Measurements from ENCODE around the gene PAGE3. TPM values are rescaled to one million over a fixed set of nuclear protein-coding genes. Genes with fewer than 3 reads are reported as not detected.

The PAGE3 gene
- polyA plus RNA-seq (2011; rRNA removed) = not detected in 2 replicates
- polyA minus RNA-seq (2011; rRNA and poly(A)+ RNA removed) = not detected in 2 replicates

- H3K9me3 ChIP-seq (ENCODE audit: control insufficient read depth, insufficient read depth, low read length) = peaks cover 6% of the 10 kb centered on the region; the same call in 1 of the 2 replicates
- TF ChIP-seq CTCF (IDR thresholded peaks at IDR 0.05; ENCODE audit: low read depth, low read length) = no peak
- no peak for DNase-seq (ENCODE audit: low read depth, low spot score)
- CTCF ChIA-PET = no interaction called here
- no peak within 1 kb of the TSS for H3K4me3 ChIP-seq (ENCODE audit: low read depth, low read length)
- H3K27ac ChIP-seq (ENCODE audit: low read depth, low read length) = no peak within 1 kb of the TSS
- H3K27me3 ChIP-seq (ENCODE audit: control insufficient read depth, insufficient read depth, low read length) = no peaks in the 10 kb centered on the region
- POLR2A ChIA-PET = no interaction called here
These were observed at the start of gene PAGE3 for GRCh38 chrX:55264816-55265215. TSS of gene PAGE3 (minus strand) at chrX:55264916. CDS start at chrX:55263903, 1,013 bp downstream.

- no peak for DNase-seq (ENCODE audit: low read depth, low spot score)
- ChIA-PET CTCF (no interaction called here), POLR2A (no interaction called here)
- H3K27ac ChIP-seq (ENCODE audit: low read depth, low read length) = no peak overlapping the region
- no peak overlapping the region for H3K4me3 ChIP-seq (ENCODE audit: low read depth, low read length)
- H3K9me3 ChIP-seq (ENCODE audit: control insufficient read depth, insufficient read depth, low read length) = no peaks in the 10 kb centered on the region; the same call in 1 of the 2 replicates
- no peak for TF ChIP-seq CTCF (IDR thresholded peaks at IDR 0.05; ENCODE audit: low read depth, low read length)
- H3K27me3 ChIP-seq (ENCODE audit: control insufficient read depth, insufficient read depth, low read length) = no peaks in the 10 kb centered on the region
These were observed 47.9 kb upstream of the PAGE3 start for GRCh38 chrX:55312655-55313054.

- H3K27me3 ChIP-seq (ENCODE audit: control insufficient read depth, insufficient read depth, low read length) = no peaks in the 10 kb centered on the region
- no peaks in the 10 kb centered on the region for H3K9me3 ChIP-seq (ENCODE audit: control insufficient read depth, insufficient read depth, low read length)
- no peak overlapping the region for H3K27ac ChIP-seq (ENCODE audit: low read depth, low read length)
- CTCF ChIA-PET = no interaction called here
- DNase-seq (ENCODE audit: low read depth, low spot score) = no peak
- POLR2A ChIA-PET = no interaction called here
- TF ChIP-seq CTCF (IDR thresholded peaks at IDR 0.05; ENCODE audit: low read depth, low read length) = no peak
- H3K4me3 ChIP-seq (ENCODE audit: low read depth, low read length) = no peak overlapping the region
These were observed 26.2 kb upstream of the PAGE3 start for GRCh38 chrX:55290963-55291362.

GRCh38 chrX:55279832-55280231 lies 15.1 kb upstream of the PAGE3 start:
- DNase-seq (ENCODE audit: low read depth, low spot score) = no peak
- Histone ChIP-seq H3K9me3 (ENCODE audit: control insufficient read depth, insufficient read depth, low read length) (peaks cover 5% of the 10 kb centered on the region; the same call in 1 of the 2 replicates), H3K27ac (ENCODE audit: low read depth, low read length) (no peak overlapping the region), H3K4me3 (ENCODE audit: low read depth, low read length) (no peak overlapping the region), H3K27me3 (ENCODE audit: control insufficient read depth, insufficient read depth, low read length) (no peaks in the 10 kb centered on the region)
- POLR2A ChIA-PET = no interaction called here
- no peak for TF ChIP-seq CTCF (IDR thresholded peaks at IDR 0.05; ENCODE audit: low read depth, low read length)
- CTCF ChIA-PET = no interaction called here

GRCh38 chrX:55260806-55261205 lies 3.9 kb downstream of the PAGE3 start:
- Histone ChIP-seq H3K4me3 (ENCODE audit: low read depth, low read length) (no peak overlapping the region), H3K9me3 (ENCODE audit: control insufficient read depth, insufficient read depth, low read length) (peaks cover 6% of the 10 kb centered on the region; the same call in 1 of the 2 replicates), H3K27ac (ENCODE audit: low read depth, low read length) (no peak overlapping the region), H3K27me3 (ENCODE audit: control insufficient read depth, insufficient read depth, low read length) (no peaks in the 10 kb centered on the region)
- ChIA-PET POLR2A (no interaction called here), CTCF (no interaction called here)
- no peak for TF ChIP-seq CTCF (IDR thresholded peaks at IDR 0.05; ENCODE audit: low read depth, low read length)
- DNase-seq (ENCODE audit: low read depth, low spot score) = no peak
